Activated T-helper 1 cell treated with Interleukin-2 at 50 U/mL for 16 hours (primary cell): Measurements from ENCODE around the gene ETNK2.
"Not testable (repeated sequence)": the region's sequence is repeated elsewhere in the genome, so short reads cannot be mapped to it uniquely, and the experiment has no call there.

Source experiments
- DNase-seq: peaks from one replicate; pipeline ENCODE4 v3.0.0-alpha.2; 2020; ENCODE audit warnings: low read depth

The ETNK2 gene

DNA sequence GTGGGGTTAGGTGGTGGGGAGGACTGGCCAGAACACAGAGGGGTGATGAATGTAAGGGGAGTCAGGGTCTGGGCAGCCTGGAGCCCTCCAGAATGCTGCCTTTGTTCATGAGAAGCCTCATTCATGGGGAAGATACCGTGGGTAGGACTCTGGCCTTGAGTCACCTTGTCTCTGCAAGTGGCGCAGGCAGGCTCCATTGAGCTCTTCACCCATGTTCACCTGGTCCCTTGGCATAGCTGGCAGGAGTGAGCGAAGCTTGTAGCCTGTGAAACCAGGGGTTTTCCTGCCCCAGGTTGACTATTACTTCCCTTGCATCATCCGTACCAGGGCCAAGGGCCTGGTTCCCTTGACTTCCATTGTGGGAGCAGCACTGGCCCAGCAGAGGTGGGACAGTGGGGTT is 53.2 kb downstream of the ETNK2 start:
- no peak for DNase-seq

DNA sequence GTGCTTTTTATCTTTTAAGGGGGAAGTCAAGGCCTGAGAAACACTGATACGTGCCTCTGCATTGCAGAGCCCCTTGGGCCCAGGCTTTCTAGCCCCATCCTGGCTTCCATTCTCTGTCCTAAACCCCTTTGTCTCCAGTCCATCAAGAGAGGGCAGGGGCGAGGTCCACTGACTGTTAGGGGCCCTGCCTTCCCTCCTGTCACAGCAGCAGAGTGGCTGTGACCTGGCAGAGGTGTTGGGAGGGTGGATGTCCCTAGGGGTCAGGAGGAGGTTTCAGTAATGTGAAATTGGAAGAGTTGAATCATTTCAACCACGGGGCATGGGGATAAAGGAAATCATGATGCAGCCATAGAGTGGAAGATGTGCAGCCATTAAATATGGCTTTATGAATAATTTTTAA is 54.9 kb downstream of the ETNK2 start:
- DNase-seq, result no peak

DNA sequence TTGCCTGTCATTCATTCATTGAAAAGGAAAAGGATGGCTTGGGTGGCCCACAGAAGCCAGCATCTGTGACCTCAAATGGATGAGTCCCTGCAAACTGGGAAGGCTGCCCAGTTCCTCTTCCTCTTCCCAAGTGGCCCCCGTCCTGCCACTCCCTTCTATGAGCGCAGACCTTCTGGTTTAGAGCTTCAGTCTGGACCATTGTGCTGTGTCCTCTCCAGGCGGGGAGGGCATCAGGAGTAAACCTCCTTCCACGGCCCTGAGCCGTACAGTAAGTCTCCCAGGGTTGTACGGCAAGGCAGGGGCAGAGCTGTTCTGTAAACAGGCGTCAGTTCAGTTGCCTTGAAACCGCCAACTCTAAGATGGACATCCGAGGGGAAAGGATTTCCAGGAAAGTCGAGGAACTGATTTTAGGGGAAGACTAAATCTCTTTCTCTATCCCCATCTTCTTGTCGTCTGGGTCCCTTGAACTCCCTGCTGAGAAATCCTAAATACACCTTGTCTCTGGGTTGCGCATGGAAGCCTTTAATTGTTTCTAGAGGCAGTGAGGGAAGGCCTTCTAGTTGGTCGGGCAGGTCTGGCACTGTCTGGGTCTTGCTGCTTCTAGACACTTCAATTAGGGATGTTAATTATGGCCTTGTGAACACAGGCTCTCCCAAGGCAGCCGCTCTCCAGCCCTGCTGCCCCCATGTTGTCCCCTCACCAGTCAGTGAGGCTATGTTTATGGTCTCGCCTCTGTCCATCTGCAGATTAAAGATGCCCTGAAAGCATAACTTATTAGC is 56.8 kb downstream of the ETNK2 start:
- no peak for DNase-seq

DNA sequence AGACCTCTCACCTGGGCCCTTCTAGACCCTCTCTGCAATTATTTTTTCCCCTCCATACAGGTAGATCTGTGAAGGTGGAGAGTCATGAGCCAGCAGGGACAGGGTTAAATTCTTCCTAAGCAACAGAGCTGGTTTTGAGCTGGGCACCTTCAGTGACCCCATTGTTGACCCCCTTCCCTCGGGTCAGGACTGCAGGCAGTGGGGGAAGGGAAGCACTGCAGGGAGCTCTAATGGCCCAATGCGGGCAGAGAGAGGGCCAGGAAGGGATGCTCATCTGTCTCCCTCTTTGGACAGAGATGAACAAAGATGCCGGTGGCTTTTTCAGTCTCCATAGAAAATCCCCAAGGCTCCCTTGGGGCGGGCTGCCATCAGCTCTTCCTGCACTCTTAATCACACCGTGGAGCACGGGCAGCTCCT is 57.5 kb downstream of the ETNK2 start:
- no peak for DNase-seq

DNA sequence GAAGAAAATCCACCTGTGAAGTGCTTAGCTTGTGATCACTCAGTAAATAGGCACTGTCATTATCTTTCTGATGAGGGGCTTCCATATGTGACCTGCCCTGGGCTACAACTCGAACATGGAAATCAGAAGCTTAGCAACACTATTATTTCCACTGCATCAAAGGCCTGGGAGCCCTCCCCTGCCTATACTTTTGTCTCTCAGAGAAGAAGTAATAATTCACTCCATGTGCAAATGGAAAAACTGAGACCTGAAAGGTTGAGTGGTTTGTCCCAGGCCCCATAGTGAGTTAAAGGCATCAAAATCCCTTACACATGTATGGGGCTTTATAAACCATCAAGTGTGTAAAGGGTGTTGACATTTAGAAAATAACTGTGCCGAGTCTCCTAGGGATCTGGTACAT is 58.1 kb downstream of the ETNK2 start:
- DNase-seq, result no peak

DNA sequence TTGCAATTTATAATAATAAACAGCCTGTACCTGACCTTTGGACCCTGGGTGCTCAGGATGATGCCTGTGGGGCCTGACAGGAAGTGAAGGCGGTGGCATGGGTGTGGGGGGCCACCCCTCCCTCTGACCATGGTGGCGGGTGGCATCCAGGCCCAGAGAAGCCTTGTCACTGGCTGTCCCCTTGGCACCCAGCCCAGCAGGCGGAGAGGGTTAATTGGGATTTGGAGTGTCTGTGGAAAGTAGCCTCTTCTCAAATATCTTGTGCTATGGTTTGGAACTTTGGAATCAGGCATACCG is 58.5 kb downstream of the ETNK2 start:
- DNase-seq, result no peak

DNA sequence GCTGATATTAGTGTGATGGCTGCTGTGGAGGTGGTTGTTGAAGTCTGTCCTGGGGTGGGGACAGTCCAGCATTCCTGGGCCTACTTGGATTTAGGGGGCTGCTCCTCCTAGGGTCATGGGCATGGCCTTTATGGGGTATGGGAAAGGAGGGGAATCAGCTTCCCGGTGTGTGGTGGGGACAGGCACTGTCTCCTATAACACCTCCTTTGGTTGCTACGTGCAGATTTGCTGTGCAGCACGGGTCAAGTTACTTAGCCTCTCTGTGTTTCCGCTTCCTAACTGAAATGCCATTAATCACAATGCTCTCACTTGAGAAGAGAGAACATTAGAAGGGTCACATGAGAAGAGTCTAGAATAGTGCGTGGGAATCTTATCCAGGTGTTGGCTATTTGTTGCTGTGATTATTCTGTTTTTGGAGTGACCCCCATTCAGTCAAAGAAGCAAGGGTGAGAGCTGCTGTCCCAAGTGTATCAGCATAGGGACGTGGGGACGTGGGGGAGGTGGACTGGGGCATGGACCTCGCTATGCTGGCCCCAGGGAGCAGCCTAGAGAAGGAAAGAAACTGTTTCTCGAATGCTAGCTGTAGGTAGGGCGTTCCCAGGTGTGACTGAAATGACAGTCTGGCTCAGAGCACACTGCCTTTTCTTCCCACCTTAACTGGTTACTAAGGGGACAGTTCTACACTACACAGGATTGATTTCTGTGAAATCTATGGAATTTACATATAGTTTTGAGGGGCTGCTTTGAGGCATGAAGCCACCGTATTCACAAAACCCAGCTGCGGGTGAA is 59.0 kb downstream of the ETNK2 start:
- DNase-seq, result no peak

DNA sequence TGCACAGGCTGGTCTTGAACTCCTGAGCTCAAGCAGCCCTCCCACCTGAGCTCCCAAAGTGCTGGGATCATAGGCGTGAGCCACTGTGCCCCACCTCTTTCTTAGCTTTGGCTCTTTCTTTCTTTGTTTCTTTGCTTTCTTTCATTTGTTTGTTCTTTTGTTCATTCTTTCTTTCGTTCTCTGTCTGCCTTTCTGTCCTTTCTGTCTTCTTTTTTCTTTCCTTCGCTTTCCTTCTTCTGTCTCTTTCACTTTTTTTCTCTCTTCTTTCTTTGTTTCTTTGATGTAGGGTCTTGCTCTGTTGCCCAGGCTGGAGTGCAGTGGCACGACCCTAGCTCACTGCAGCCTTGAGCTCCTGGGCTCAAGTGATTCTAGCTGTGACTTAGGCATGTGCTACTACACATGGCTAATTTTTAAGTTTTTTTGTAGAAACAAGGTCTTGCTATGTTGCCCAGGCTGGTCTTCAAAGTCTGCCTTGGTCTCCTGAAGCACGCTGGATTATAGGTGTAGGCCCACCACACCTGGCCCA is 60.0 kb downstream of the ETNK2 start:
- no peak for DNase-seq

DNA sequence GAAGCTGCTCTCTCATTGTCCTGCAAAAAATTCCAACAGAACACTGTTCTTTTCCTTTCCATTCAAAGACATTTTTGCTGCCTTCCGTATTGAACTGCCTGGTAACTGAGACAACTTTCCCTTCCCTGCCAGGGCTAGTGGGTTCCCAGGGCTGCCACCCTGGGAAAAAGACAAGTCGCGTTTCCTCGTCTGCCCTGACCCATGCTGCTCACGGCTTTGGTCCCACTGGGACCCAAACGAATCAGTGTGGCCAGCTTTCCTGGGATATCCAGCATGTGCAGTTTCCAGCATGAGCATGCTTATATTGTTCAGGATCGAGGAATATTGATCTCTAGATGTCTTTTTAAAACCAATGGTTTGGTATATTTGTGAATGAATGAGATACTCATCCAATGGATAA is 60.8 kb downstream of the ETNK2 start:
- DNase-seq, result no peak

DNA sequence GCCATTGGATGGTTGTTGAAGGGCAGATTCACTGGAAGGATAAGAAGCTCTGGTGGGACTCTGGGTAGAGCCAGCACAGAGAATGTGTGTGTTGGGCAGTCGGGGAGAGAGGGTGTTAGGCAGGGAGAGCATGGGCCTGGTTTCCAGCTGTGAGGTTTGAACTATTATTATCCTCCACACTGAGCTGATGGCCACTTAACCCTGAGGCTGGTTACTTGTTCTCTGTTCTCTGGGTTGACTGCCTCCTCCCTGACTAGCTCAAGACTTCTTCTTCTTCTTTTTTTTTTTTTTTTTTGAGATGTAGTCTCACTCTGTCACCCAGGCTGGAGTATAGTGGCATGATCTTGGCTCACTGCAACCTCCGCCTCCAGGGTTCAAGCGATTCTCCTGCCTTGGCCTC is 61.7 kb downstream of the ETNK2 start:
- DNase-seq, result not testable (repeated sequence)

DNA sequence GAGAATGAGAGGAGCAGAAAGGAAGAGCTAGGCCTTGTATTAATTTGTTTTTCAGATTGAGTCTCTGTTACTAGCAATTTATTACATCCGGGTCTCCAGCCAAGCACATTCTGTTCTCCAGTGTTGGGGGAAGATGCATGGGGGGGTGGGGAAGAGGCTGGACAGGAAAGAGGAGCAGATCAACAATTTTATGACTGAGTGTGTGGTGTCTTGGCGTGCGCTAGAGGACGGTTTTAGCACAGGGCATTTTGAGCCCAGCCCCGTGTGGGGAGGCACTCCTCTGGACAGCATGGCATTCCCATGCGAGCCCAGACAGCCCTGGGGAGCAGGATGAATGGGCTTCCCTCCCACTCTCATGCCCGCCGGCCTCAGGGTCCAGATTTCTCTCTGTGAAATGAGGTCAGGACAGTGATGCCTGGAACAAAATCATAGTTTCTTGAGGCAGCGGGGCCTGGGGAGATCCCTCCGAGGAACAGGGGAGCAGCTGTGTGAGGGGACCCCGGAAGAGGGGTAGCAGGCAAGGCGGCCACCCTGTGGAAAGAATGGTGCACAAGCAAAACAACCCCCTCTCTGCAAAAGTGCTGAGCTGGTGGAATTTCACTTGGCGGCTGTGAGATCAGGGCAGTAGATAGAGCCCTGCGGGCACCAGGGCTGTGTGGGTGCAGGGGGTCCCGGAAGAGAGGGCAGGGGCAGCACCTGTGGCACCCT is 62.6 kb downstream of the ETNK2 start:
- DNase-seq, result no peak

DNA sequence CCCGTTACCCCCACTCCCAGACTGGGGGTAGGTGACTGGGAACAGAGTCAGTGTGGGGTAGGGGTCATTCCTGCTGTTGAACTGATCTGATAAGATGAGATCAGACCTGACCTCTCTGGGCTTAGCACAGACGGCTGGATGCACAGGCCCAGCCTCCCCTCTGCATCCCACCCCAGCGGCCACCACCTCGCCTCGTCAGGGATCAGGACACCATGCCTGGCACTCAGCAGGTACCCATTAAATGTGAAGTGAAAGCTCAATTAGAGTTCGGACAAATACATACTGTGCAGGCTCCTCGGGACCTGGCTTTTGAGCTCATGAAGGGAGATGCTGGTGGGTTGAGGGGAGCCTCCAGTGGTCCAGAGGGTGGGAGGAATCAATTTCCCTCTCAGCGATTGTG is 63.2 kb downstream of the ETNK2 start:
- no peak for DNase-seq

DNA sequence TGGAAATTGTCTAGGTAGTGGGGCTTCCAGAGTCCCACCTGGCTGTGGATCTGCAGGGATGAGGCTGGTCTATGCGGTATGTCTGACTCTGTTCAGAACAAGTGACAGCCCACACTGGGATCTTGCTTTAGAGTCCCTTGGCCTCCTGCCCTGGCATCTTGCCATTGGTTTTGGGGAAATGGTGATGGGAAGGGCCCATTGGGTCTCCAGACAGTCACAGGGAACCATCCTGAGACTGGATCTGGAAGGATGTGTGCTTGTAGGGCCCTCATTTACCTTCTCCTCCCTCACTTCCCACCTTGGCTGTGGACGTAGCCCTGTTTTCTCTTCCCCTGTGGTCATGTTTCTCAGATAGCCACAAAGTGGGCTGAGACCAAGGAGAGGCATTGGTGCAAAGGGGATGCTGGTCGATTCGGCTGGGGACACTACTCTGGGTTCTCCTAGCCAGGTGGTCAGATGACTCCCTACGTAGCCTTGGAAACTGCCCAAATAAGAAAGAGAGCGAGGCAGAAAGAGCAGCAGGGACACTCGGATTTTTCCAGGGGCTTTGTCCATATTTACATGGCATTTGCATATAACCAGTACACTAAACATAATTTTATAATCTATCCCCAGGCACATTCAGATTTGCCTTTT is 63.8 kb downstream of the ETNK2 start:
- no peak for DNase-seq

DNA sequence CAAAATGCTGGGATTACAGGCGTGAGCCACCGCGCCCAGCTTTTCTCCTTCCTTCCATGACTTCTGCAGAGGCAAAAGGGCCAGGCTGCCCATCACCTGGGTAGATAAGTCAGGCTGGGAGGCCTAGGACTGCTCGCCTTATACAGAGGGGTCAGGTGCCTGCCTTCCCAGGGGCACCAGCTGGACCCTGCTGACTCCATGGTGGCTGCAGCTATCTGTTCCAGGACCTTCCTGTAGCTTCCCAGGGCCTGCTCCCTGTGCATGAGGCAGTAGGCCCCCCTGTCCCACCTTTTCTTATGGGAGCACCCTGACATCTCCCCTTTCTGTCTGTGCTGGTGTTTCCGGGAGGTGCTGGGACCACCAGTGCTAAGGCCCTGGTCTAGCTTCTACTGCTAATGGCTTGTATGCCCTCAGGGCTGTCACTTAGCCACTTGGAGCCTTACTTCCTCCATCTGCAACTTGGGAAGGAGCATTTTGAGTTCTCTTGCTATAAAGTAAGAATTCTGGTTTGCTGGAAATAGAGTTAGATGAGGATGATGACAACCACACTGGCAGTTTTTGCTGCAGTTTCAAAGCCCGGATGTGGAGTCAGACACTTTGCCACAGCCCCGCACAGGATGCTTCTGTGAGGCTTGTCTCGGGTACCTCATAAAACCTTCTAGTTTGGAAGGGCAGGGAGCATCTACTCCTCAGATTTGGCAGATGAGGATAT is 64.5 kb downstream of the ETNK2 start:
- DNase-seq, result no peak

DNA sequence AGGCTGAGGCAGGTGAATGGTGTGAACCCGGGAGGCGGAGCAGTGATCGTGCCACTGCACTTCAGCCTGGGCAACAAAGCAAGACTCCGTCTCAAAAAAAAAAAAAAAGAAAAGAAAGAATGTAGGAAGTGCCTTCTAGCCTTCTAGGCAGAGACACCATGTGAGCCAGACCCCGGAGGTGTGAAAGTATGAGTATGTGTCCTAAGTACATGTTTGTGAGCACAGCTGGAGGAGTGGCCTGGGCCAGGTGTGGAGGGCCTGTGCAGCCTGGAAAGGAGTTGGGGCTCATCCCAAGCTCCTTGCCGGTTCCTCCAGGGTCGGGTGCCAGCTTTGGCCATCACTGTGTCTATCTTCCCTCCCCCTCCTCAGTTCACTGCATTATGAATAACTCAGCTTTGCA is 66.0 kb downstream of the ETNK2 start:
- DNase-seq, result no peak

DNA sequence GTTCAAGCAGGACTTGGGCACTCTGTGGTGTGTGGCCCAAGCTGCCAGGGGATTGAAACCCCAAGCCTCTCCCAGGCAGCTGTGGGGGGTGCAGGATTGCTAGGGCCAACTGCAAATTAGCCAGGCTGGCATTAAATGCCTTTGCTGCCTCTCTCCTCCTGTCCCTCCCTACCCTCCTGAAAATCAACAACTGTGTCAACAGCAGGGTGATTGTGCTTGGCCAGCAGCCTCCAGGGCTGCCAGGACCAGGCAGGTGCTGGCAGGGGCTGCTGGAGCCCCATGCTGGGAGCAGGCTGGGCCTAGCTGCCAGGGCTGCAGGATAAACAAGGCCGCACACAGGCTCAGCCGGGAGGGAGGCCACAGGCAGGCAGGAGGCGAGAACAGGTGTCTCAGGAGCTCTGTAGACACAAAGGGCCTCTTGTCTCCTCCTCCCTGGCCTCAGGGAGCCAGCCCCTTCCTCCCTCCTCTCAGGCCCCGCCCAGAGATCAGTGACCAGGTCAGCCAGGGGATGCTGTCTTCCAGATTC is 67.5 kb downstream of the ETNK2 start:
- DNase-seq, result no peak

DNA sequence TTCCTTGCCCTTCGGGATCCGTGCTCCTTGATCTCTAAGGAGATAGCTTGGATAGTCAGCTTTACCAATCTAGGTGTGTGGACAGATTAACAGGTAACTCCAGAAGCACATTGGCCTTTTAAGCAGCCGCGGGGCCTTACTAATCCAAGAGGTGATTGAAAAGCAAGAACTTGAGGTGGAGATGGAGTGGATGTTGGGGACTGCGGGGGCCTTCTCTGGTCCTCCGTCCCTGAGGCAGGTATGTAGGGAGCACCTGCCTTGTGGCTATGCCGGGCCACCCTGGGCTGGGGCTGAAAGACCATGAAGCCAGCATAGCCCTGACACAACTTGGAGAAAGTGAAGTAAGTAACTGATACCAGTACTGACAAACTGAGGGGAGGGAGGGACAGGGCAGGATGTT is 68.4 kb downstream of the ETNK2 start:
- DNase-seq, result no peak

DNA sequence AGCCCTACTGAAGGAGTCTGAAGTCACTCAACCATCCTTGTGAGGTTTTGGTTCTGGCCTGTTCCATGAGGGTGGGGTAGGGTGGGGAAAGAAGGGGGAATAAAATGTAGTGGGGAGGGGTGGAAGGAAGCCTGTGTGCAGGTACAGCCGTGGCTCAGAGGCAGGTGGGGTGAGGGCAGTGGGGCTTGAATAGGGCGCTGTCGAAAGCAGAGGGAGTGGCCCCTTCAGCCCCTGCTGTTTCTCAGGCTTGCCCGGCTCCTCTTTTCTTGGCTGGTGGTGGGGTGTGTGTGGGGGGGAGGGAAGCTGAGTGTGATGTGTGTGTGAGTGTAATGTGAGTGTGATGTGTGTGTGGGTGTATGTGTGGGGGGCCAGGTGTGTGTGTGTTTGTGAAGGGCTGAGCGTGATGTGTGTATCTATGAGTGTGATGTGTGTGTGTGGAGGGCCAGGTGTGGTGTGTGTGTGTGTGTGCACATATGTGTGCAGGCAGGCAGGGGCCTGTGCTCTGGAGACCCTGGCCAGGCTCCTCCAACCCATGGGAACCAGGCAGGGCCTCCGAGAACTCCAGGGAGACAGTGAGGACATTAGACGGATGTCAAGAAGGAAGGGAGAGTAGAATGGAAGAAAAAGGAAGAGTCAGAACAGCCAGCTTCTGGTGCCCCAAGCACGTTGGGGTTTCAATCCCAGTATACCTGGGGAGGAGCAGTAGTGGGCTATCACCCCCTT is 69.9 kb downstream of the ETNK2 start:
- DNase-seq, result no peak

DNA sequence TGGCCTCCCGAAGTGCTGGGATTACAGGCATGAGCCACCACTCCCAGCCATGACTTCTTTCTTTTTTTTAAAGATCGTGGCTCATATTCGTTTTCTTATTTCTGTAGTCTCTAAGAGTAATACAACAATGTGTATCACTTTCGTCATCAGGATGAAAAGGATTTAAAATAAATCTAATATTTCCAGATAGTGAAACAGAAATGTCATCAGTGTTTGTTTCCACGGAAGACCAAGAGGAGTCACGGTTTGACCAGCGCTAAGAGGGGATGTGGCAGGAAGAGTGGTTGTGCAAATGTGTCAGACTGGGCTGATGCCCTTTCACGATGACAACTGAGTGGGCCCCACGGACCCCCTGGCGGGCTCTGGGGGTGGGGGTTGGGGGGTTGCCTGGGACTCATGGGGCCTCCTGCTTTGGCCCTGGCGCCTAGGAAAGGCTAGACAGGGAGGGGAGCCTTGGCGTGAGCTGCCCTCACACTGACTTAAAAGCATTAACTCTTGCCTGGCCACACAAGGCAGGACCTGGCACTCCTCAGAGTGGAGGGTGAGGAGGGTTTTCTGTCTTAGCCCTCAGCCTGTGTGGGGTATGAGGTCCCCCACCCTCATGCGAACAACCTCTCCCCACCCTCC is 70.6 kb downstream of the ETNK2 start:
- no peak for DNase-seq
